ENCODE measurements around the gene PPA2. TPM values are rescaled to one million over a fixed set of nuclear protein-coding genes. Genes with fewer than 3 reads are reported as not detected.

The PPA2 gene
- total RNA-seq (2021) = 73.1 and 76.4 TPM in 2 replicates
- long read RNA-seq, transcript PPA2-201 (12 exons, 1,684 nt) = major isoform, 139 of 212 reads
- long read RNA-seq, transcript PPA2-209 (2 exons, 804 nt) = minor isoform, 6 of 212 reads
- long read RNA-seq, partial matches to known transcripts = 7 of 212 reads
- long read RNA-seq, other reads (novel, unspliced or antisense) = 45 of 212 reads

- no peak within 1 kb of the TSS for H2BK15ac ChIP-seq (ENCODE audit: low read depth, low read length)
- H4K5ac ChIP-seq (ENCODE audit: insufficient read length, low read depth, low read length) = no peak within 1 kb of the TSS
- H2BK20ac ChIP-seq (ENCODE audit: low read depth, low read length, poor library complexity, severe bottlenecking) = no peak within 1 kb of the TSS
- Mint-ChIP-seq H3K4me3 (peak within 1 kb of the TSS; percentile 96 to 98), H3K27ac (peak within 1 kb of the TSS; percentile 98 to 99 (median 99)), H3K36me3 (ENCODE audit: insufficient read depth in 1 of 3, low read depth in 3 of 3) (peaks cover 0 to 4% (median 0%) of the 10 kb centered on the region in 3 experiments; a peak in 3 of 7 replicates), H3K9me3 (no peaks in the 10 kb centered on the region), H3K4me1 (peaks cover 17 to 21% of the 10 kb centered on the region in 2 experiments), H3K27me3 (ENCODE audit: low read depth) (peaks cover 35% of the 10 kb centered on the region)
- DNase-seq = peak; percentile 86
- H3K23me2 ChIP-seq (ENCODE audit: insufficient read length, low read depth, low read length, poor library complexity, severe bottlenecking) = peaks cover 4% of the 10 kb centered on the region
- H3K14ac ChIP-seq (ENCODE audit: insufficient read depth, low read length) = peak within 1 kb of the TSS; percentile 89
- H2BK12ac ChIP-seq (ENCODE audit: insufficient read length, low read depth, low read length) = no peak within 1 kb of the TSS
- H2BK5ac ChIP-seq (ENCODE audit: insufficient read length, low read length) = no peak within 1 kb of the TSS
- WGBS (ENCODE audit: extremely low coverage, insufficient read length, low lambda C conversion rate) = no CpG with 5 or more reads among the region's 72 CpGs
- H3K9ac ChIP-seq (ENCODE audit: extremely low read depth, insufficient read length, low read length) = peak within 1 kb of the TSS; percentile 80
- H2BK120ac ChIP-seq (ENCODE audit: low read depth, low read length, poor library complexity, severe bottlenecking) = no peak within 1 kb of the TSS
- no peak within 1 kb of the TSS for H2AK5ac ChIP-seq (ENCODE audit: insufficient read length, low read length)
- H3K4ac ChIP-seq (ENCODE audit: low read depth, low read length) = no peak within 1 kb of the TSS
- H3K4me2 ChIP-seq (ENCODE audit: insufficient read depth, insufficient read length, low read length) = peak within 1 kb of the TSS; percentile 99
- no peak within 1 kb of the TSS for H2AFZ ChIP-seq (ENCODE audit: low read length)
- H3K79me2 ChIP-seq (ENCODE audit: insufficient read depth, low read length) = peaks cover 1% of the 10 kb centered on the region; the same call in 1 of the 2 replicates
- H3K56ac ChIP-seq (ENCODE audit: insufficient read length, low read depth, low read length) = no peak within 1 kb of the TSS
- TF ChIP-seq, protein P1, sequence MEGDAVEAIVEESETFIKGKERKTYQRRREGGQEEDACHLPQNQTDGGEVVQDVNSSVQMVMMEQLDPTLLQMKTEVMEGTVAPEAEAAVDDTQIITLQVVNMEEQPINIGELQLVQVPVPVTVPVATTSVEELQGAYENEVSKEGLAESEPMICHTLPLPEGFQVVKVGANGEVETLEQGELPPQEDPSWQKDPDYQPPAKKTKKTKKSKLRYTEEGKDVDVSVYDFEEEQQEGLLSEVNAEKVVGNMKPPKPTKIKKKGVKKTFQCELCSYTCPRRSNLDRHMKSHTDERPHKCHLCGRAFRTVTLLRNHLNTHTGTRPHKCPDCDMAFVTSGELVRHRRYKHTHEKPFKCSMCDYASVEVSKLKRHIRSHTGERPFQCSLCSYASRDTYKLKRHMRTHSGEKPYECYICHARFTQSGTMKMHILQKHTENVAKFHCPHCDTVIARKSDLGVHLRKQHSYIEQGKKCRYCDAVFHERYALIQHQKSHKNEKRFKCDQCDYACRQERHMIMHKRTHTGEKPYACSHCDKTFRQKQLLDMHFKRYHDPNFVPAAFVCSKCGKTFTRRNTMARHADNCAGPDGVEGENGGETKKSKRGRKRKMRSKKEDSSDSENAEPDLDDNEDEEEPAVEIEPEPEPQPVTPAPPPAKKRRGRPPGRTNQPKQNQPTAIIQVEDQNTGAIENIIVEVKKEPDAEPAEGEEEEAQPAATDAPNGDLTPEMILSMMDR (conservative IDR thresholded peaks at IDR 0.05) = no peak
- H3K79me1 ChIP-seq (ENCODE audit: insufficient read depth, low read depth, low read length, poor library complexity, severe bottlenecking) = no peaks in the 10 kb centered on the region
- H4K91ac ChIP-seq (ENCODE audit: insufficient read length, low read depth, low read length) = no peak within 1 kb of the TSS
- H3T11ph ChIP-seq (ENCODE audit: low read length) = peak within 1 kb of the TSS; percentile 22
- H4K20me1 ChIP-seq (ENCODE audit: control insufficient read depth, insufficient read depth, insufficient read length) = no peaks in the 10 kb centered on the region
- 0 out of 2 replicates have a peak, but pooled peaks cover 3% of the 10 kb centered on the region for H3K27me3 ChIP-seq (ENCODE audit: insufficient read depth, low read length)
- H3K4me1 ChIP-seq (ENCODE audit: insufficient read depth, low read length) = peaks cover 3% of the 10 kb centered on the region; the same call in 1 of the 2 replicates
- H4K8ac ChIP-seq (replicated peaks; ENCODE audit: insufficient read length, low read depth, low read length) = no peak within 1 kb of the TSS
- H3K27ac ChIP-seq (ENCODE audit: insufficient read length, low read depth, low read length) = no peak within 1 kb of the TSS
- H3K18ac ChIP-seq (ENCODE audit: insufficient read length, low read depth, low read length) = peak within 1 kb of the TSS; percentile 75
- H3K9me3 ChIP-seq (ENCODE audit: control insufficient read depth, low read depth, low read length) = no peaks in the 10 kb centered on the region
- H3K23ac ChIP-seq (ENCODE audit: insufficient read length, low read depth, low read length) = no peak within 1 kb of the TSS
Measured at GRCh38 chr4:105473324-105474098, at the start of gene PPA2. Gene PPA2 (minus strand): TSS chr4:105474062. CDS start chr4:105474050, 12 bp downstream.

Measured in H9 (cell line).